CD4-positive, CD25-positive, alpha-beta regulatory T cell (primary cell): ENCODE results near the gene MEAF6. TPM values are rescaled to one million over a fixed set of nuclear protein-coding genes. Genes with fewer than 3 reads are reported as not detected.

ENCODE experiments used
- ATAC-seq, 2 donors: fragments of 150-1000 bp; cut with Tn5 transposase; one replicate each; pipeline ENCODE4 v1.10.0; 2021; ENCODE audit warnings: low read depth in 2 of 2, moderate number of reproducible peaks in 2 of 2, moderate library complexity in 1 of 2
- DNase-seq, 3 donors: peaks; one replicate each; pipeline versions ENCODE4 v3.0.0 to v3.0.0-alpha.2; 2012 to 2022; ENCODE audit warnings: mixed read lengths in 1 of 3
- H3K27ac ChIP-seq: one replicate; pipeline ENCODE4 v1.7.0; 2013; ENCODE audit warnings: mild to moderate bottlenecking, low read length; ENCODE audit not compliant: insufficient read depth, poor library complexity, severe bottlenecking
- H3K27me3 ChIP-seq: one replicate; pipeline ENCODE4 v1.7.0; 2013; ENCODE audit warnings: low read length; ENCODE audit not compliant: control insufficient read depth, insufficient read depth
- H3K36me3 ChIP-seq: one replicate; pipeline ENCODE4 v1.7.0; 2013; ENCODE audit warnings: mild to moderate bottlenecking, low read length, moderate library complexity; ENCODE audit not compliant: control insufficient read depth, insufficient read depth
- H3K4me1 ChIP-seq: 2 replicates; pipeline ENCODE4 v1.7.0; 2013; ENCODE audit warnings: mild to moderate bottlenecking, low read length; ENCODE audit not compliant: insufficient read depth, control insufficient read depth, poor library complexity, severe bottlenecking
- H3K4me3 ChIP-seq: one replicate; pipeline ENCODE4 v1.7.0; 2013; ENCODE audit warnings: low read depth, mild to moderate bottlenecking, low read length, moderate library complexity
- H3K9me3 ChIP-seq, 2 experiments: 1 replicate in 1 of 2; 2 replicates in 1 of 2; pipeline ENCODE4 v1.7.0; 2013; ENCODE audit warnings: low read length in 2 of 2, mild to moderate bottlenecking in 1 of 2, moderate library complexity in 1 of 2; ENCODE audit not compliant: control insufficient read depth in 2 of 2
- H3K27ac Mint-ChIP-seq, 3 donors: one replicate each; pipeline ENCODE4 v1.8.0; 2020 to 2022; ENCODE audit warnings: mild to moderate bottlenecking in 3 of 3, mixed read lengths in 3 of 3, moderate library complexity in 2 of 3
- H3K27me3 Mint-ChIP-seq: one replicate; pipeline ENCODE4 v1.8.0; 2022; ENCODE audit warnings: mild to moderate bottlenecking, mixed read lengths
- H3K36me3 Mint-ChIP-seq: one replicate; pipeline ENCODE4 v1.8.0; 2020; ENCODE audit warnings: mixed read lengths
- H3K4me1 Mint-ChIP-seq, 4 donors: one replicate each; pipeline ENCODE4 v1.8.0; 2020 to 2022; ENCODE audit warnings: mixed read lengths in 4 of 4, mild to moderate bottlenecking in 1 of 4
- H3K4me3 Mint-ChIP-seq, 4 donors: one replicate each; pipeline ENCODE4 v1.8.0; 2020 to 2022; ENCODE audit warnings: mild to moderate bottlenecking in 4 of 4, mixed read lengths in 4 of 4, moderate library complexity in 3 of 4
- H3K9me3 Mint-ChIP-seq, 7 donors: one replicate each; pipeline ENCODE4 v1.8.0; 2020 to 2022; ENCODE audit warnings: mixed read lengths in 7 of 7, mild to moderate bottlenecking in 3 of 7, moderate library complexity in 2 of 7
- polyA plus RNA-seq, 4 donors: library from polyadenylated mRNA; unstranded; fragments of 300-500 nt; fragmentation: Illumina TruSeq; gene quantifications; one replicate each; pipeline ENCODE4 v1.2.3, GENCODE V29; 2021
- total RNA-seq: library from RNA; stranded (reverse); gene quantifications from one replicate; pipeline ENCODE4 v1.2.3, GENCODE V29; 2022

Gene MEAF6
- total and polyA plus RNA-seq, 5 donors from 2014 or later = 52.3 to 163 (median 150) TPM

DNA sequence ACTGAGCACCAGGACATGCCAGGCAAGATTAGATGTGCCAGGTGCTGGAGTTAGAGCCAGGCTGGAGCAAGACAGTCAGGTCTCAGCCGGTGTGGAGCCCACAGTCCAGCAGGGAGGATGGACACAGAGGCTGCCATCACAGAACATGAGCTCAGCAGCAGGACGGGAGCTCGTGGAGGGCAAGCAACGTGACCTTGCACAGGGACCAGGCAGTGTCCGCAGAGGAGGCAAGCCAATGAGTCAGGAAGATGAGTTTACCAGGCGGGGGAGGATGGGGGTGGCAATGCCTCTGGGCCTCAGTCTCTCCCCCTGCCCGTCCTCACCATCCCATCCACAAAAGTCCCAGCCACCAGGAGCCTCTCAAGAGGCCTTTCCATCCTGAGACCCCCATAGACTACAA, 60.9 kb downstream of the MEAF6 start:
- H3K9me3 ChIP-seq = no peaks in the 10 kb centered on the region
- Mint-ChIP-seq H3K9me3 (no peaks in the 10 kb centered on the region), H3K4me3 (no peak overlapping the region), H3K4me1 (peaks cover 0 to 17% (median 14%) of the 10 kb centered on the region in 4 donors), H3K36me3 (peaks cover 7% of the 10 kb centered on the region), H3K27me3 (no peaks in the 10 kb centered on the region), H3K27ac (no peak overlapping the region)
- peaks cover 8% of the 10 kb centered on the region for H3K4me1 ChIP-seq
- H3K4me3 ChIP-seq = no peak overlapping the region
- H3K36me3 ChIP-seq = no peaks in the 10 kb centered on the region
- no peak overlapping the region for H3K27ac ChIP-seq
- DNase-seq (no peak), ATAC-seq (no peak)
- no peaks in the 10 kb centered on the region for H3K27me3 ChIP-seq

DNA sequence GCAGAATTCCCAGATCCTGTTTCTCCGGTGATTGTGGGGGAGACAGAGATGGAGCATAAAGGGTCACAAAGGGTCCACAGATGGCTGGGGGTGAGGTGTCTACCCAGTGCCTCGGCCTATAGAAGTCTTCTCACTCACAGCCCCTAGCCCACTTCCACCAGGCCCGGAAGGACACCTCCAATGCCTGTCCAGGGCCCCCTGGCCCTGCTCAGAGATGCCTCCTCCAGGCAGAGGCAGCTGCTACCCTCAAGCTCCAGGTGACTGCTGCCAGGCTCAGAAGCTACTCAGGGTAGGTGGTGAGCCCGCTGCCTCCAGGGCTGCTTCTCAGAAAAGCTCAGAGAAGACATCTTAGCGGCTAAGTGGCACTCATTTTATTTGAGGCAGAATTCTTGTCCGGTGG, 62.1 kb downstream of the MEAF6 start:
- H3K36me3 Mint-ChIP-seq = peaks cover 7% of the 10 kb centered on the region
- DNase-seq (no peak), ATAC-seq (no peak)
- no peaks in the 10 kb centered on the region for H3K36me3 ChIP-seq
- no peaks in the 10 kb centered on the region for H3K9me3 ChIP-seq
- H3K9me3 Mint-ChIP-seq = no peaks in the 10 kb centered on the region
- peaks cover 8% of the 10 kb centered on the region for H3K4me1 ChIP-seq
- H3K4me3 ChIP-seq = no peak overlapping the region
- peak overlapping the region in 1 of 3 donors; percentile 63 for H3K27ac Mint-ChIP-seq
- H3K27me3 Mint-ChIP-seq = peaks cover 5% of the 10 kb centered on the region
- no peak overlapping the region for H3K27ac ChIP-seq
- peaks cover 0 to 17% (median 14%) of the 10 kb centered on the region in 4 donors for H3K4me1 Mint-ChIP-seq
- no peaks in the 10 kb centered on the region for H3K27me3 ChIP-seq
- no peak overlapping the region for H3K4me3 Mint-ChIP-seq

DNA sequence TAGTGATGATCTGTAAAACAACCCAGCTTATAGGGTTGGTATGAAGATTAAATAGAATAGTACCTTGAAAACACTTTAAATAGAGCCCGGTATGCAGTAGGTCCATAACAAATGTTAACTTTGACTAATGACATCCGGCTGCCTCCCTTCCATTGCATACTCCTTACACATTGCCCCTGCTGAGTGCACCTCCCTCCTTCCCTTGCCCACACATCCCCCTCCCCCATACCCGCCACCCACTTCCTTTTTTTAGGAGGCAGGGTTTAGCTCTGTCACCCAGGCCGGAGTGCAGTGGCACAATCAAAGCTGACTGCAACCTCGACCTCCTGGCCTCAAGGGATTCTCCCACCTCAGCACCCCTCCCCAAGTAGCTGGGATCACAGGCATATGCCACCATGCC, 64.6 kb downstream of the MEAF6 start:
- Histone ChIP-seq H3K36me3 (no peaks in the 10 kb centered on the region), H3K4me3 (no peak overlapping the region), H3K4me1 (peaks cover 8% of the 10 kb centered on the region), H3K27me3 (no peaks in the 10 kb centered on the region), H3K9me3 (no peaks in the 10 kb centered on the region), H3K27ac (no peak overlapping the region)
- Mint-ChIP-seq H3K27me3 (peaks cover 16% of the 10 kb centered on the region), H3K9me3 (no peaks in the 10 kb centered on the region), H3K4me1 (peaks cover 0 to 15% (median 13%) of the 10 kb centered on the region in 4 donors), H3K4me3 (no peak overlapping the region), H3K36me3 (peaks cover 5% of the 10 kb centered on the region), H3K27ac (peak overlapping the region in 2 of 3 donors; percentile 56 to 78)
- DNase-seq (peak in 1 of 3 donors; percentile 70), ATAC-seq (peak; percentile 33 to 43)

DNA sequence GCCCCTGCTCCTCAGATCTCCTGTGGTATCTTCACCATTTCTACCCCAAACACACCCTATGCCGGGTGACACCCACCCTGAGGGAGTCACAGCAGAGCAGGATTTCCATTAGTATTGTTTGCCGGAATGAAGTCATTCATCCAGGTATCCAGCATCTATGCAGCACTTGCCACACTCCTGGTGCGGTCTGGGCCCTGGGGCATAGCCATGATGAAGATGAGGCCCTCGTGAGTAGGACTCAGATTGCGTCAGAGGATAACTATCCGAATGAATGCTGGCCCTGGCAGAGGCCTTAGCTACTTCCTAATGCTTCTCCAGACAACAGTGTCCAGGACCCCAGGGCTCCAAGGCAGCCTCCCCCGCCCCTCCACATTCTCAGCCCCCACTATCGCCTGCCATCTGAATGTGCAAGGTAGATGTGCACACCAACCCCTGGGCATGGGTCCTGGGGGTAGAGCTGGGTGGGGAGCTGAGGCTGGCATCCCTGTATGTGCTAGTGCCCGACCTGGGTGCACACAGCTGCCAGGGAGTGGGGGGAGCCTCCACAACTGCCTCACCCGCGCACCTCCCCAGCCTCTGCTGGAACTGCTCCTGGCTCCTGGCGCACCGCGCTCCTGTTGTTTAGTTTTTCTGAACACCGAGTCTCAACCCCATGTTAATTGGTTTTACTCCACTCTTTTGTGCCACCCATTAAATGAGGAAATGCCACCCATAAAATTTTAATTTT, 65.7 kb downstream of the MEAF6 start:
- ATAC-seq = no peak
- Mint-ChIP-seq H3K27me3 (peaks cover 21% of the 10 kb centered on the region), H3K4me3 (no peak overlapping the region), H3K27ac (peak overlapping the region in 1 of 3 donors; percentile 76), H3K36me3 (peaks cover 4% of the 10 kb centered on the region), H3K9me3 (no peaks in the 10 kb centered on the region), H3K4me1 (peaks cover 0 to 11% (median 8%) of the 10 kb centered on the region in 4 donors)
- Histone ChIP-seq H3K36me3 (no peaks in the 10 kb centered on the region), H3K27ac (no peak overlapping the region), H3K9me3 (no peaks in the 10 kb centered on the region), H3K4me3 (no peak overlapping the region), H3K4me1 (peaks cover 4% of the 10 kb centered on the region), H3K27me3 (no peaks in the 10 kb centered on the region)
- no peak for DNase-seq

GRCh38 chr1:37448185-37448584, 66.4 kb downstream of the MEAF6 start:
- H3K27ac Mint-ChIP-seq = no peak overlapping the region
- ATAC-seq (no peak), DNase-seq (no peak)
- H3K9me3 Mint-ChIP-seq = peaks cover 0 to 2% (median 0%) of the 10 kb centered on the region in 7 donors
- H3K27me3 Mint-ChIP-seq = peaks cover 24% of the 10 kb centered on the region
- H3K36me3 Mint-ChIP-seq = peaks cover 4% of the 10 kb centered on the region
- Histone ChIP-seq H3K27me3 (no peaks in the 10 kb centered on the region), H3K9me3 (no peaks in the 10 kb centered on the region), H3K36me3 (no peaks in the 10 kb centered on the region), H3K27ac (no peak overlapping the region), H3K4me3 (no peak overlapping the region), H3K4me1 (peaks cover 4% of the 10 kb centered on the region)
- H3K4me3 Mint-ChIP-seq = no peak overlapping the region
- H3K4me1 Mint-ChIP-seq = peaks cover 0 to 9% (median 8%) of the 10 kb centered on the region in 4 donors

GRCh38 chr1:37446874-37447273, 67.7 kb downstream of the MEAF6 start:
- no peak for ATAC-seq
- Histone ChIP-seq H3K36me3 (no peaks in the 10 kb centered on the region), H3K4me3 (no peak overlapping the region), H3K27ac (no peak overlapping the region), H3K27me3 (no peaks in the 10 kb centered on the region), H3K9me3 (no peaks in the 10 kb centered on the region), H3K4me1 (peaks cover 4% of the 10 kb centered on the region)
- Mint-ChIP-seq H3K27ac (no peak overlapping the region), H3K9me3 (peaks cover 0 to 2% (median 0%) of the 10 kb centered on the region in 7 donors), H3K36me3 (peaks cover 4% of the 10 kb centered on the region), H3K4me3 (no peak overlapping the region), H3K27me3 (peaks cover 34% of the 10 kb centered on the region), H3K4me1 (peaks cover 0 to 9% (median 8%) of the 10 kb centered on the region in 4 donors)
- no peak for DNase-seq

DNA sequence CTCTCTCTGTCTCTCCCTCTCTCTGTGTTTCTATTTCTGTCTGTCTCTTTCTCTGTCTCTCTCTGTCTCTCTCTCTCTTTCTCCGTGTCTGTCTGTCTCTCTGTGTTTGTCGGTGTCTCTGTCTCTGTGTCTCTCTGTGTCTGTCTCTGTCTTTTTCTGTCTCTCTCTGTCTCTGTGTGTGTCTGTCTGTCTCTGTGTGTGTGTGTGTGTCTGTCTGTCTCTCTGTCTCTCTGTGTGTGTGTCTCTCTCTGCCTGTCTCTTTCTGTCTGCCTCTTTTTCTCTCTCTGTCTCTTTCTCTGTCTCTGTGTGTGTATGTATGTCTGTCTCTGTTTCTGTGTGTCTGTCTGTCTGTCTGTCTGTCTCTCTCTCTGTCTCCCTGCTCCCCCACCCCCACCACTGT, 71.9 kb downstream of the MEAF6 start:
- peak overlapping the region in 1 of 3 donors; percentile 45 for H3K27ac Mint-ChIP-seq
- H3K4me3 ChIP-seq = no peak overlapping the region

More for the DNA sequence above, 71.9 kb downstream of the MEAF6 start:
- no peaks in the 10 kb centered on the region for H3K36me3 ChIP-seq
- no peaks in the 10 kb centered on the region for H3K4me1 Mint-ChIP-seq
- H3K9me3 Mint-ChIP-seq = peaks cover 0 to 2% (median 0%) of the 10 kb centered on the region in 7 donors
- H3K9me3 ChIP-seq = no peaks in the 10 kb centered on the region
- H3K27ac ChIP-seq = no peak overlapping the region
- H3K4me3 Mint-ChIP-seq = no peak overlapping the region
- H3K27me3 ChIP-seq = no peaks in the 10 kb centered on the region
- H3K4me1 ChIP-seq = no peaks in the 10 kb centered on the region
- peaks cover 4% of the 10 kb centered on the region for H3K36me3 Mint-ChIP-seq
- H3K27me3 Mint-ChIP-seq = peaks cover 46% of the 10 kb centered on the region
- ATAC-seq (no peak), DNase-seq (no peak)
